OCI-LY1 (cell line): ENCODE results near the gene LIN7B.

Experiments
- H2AFZ ChIP-seq: fragments of 200-600 bp; sonication (generic), shearing (Covaris generic); 2 replicates; pipeline ENCODE4 v1.6.0; 2014; ENCODE audit warnings: antibody characterized with exemption, mild to moderate bottlenecking, low read length
- H3F3A ChIP-seq: fragments of 200-600 bp; sonication (generic), shearing (Covaris generic); 2 replicates; pipeline ENCODE4 v1.6.0; 2014; ENCODE audit warnings: mild to moderate bottlenecking, antibody characterized with exemption, low read length, moderate library complexity; ENCODE audit not compliant: insufficient read depth
- H3K27ac ChIP-seq: fragments of 200-600 bp; sonication (generic); 2 replicates; pipeline ENCODE4 v1.5.1; 2014; ENCODE audit warnings: low read length, mixed run types, mild to moderate bottlenecking, low read depth; ENCODE audit not compliant: poor library complexity, severe bottlenecking
- H3K27me3 ChIP-seq: fragments of 200-600 bp; sonication (generic); 2 replicates; pipeline ENCODE4 v1.6.0; 2014; ENCODE audit warnings: antibody characterized with exemption, mild to moderate bottlenecking, low read length, moderate library complexity; ENCODE audit not compliant: insufficient read depth
- H3K36me3 ChIP-seq: fragments of 200-600 bp; sonication (generic); 2 replicates; pipeline ENCODE4 v1.6.1; 2014; ENCODE audit warnings: mild to moderate bottlenecking, antibody characterized with exemption, low read length, moderate library complexity, mixed read lengths; ENCODE audit not compliant: insufficient read depth
- H3K4me1 ChIP-seq: fragments of 200-600 bp; sonication (generic); 2 replicates; pipeline ENCODE4 v1.5.1; 2014; ENCODE audit warnings: mild to moderate bottlenecking, low read length, moderate library complexity; ENCODE audit not compliant: insufficient read depth, severe bottlenecking
- H3K4me2 ChIP-seq: fragments of 200-600 bp; sonication (generic), shearing (Covaris generic); 2 replicates; pipeline ENCODE4 v1.6.1; 2014; ENCODE audit warnings: low read length
- H3K4me3 ChIP-seq: fragments of 200-600 bp; sonication (generic); 2 replicates; pipeline ENCODE4 v1.5.1; 2014; ENCODE audit warnings: low read length, low read depth, mild to moderate bottlenecking, mixed read lengths; ENCODE audit not compliant: poor library complexity, severe bottlenecking
- H3K79me2 ChIP-seq: fragments of 200-600 bp; shearing (Covaris generic); 2 replicates; pipeline ENCODE4 v1.6.1; 2016; ENCODE audit warnings: mixed run types, low read length, mixed read lengths; ENCODE audit not compliant: insufficient read depth
- H3K9ac ChIP-seq: fragments of 200-600 bp; sonication (generic), shearing (Covaris generic); 2 replicates; pipeline ENCODE4 v1.6.1; 2014; ENCODE audit warnings: mild to moderate bottlenecking, low read length, mixed read lengths
- H3K9me2 ChIP-seq: fragments of 200-600 bp; sonication (generic), shearing (Covaris generic); 2 replicates; pipeline ENCODE4 v1.6.1; 2014; ENCODE audit warnings: low read depth, mild to moderate bottlenecking, low read length, mixed read lengths
- H3K9me3 ChIP-seq: fragments of 200-600 bp; shearing (Covaris generic); 2 replicates; pipeline ENCODE4 v1.6.1; 2014; ENCODE audit warnings: low read length, mixed read lengths
- H4K20me1 ChIP-seq: fragments of 200-600 bp; sonication (generic), shearing (Covaris generic); 2 replicates; pipeline ENCODE4 v1.6.0; 2016; ENCODE audit warnings: mild to moderate bottlenecking, low read length; ENCODE audit not compliant: insufficient read depth
- EZH2 ChIP-seq: fragments of 200-600 bp; sonication (generic), shearing (Covaris generic); IDR thresholded peaks from 2 replicates; pipeline ENCODE4 v1.8.0; 2017; ENCODE audit warnings: borderline replicate concordance, mixed run types, mild to moderate bottlenecking, antibody characterized with exemption, low read length, moderate library complexity, mixed read lengths
- TF ChIP-seq, protein P1 (sequence below): fragments of 200-600 bp; sonication (generic), shearing (Covaris generic); IDR thresholded peaks from 2 replicates; pipeline ENCODE4 v1.5.1; 2017; ENCODE audit warnings: mild to moderate bottlenecking, antibody characterized with exemption, low read length, moderate library complexity, mixed read lengths

The LIN7B gene

DNA sequence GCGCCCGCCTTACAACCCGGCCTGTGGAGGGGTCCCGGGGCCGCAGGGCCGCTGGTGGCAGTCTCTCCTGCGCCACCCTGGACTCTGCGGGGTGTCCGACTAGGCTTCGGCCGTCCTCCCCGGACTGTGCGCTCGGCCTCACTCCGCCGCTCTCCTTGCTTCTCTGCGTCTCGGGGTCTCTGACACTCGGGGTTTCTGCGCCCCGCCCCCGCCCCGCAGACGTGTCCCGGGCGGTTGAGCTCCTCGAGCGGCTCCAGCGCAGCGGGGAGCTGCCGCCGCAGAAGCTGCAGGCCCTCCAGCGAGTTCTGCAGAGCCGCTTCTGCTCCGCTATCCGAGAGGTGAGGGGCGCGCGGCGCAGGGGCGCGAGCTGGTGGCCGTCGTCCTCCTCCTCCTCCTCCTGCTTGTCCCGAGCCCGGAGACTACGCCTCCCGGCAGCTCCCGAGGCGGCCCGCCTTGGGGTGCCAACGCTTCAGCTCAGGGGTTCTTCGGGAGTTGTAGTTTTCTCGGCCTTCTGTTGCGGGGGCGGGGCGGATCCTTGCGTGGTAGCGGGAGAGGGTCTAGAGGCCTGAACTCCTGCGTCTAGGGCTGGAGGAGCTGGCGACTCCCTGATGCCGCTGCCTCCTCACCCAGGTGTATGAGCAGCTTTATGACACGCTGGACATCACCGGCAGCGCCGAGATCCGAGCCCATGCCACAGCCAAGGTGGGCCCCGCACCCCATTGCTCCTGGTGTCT, 627 bp downstream of the LIN7B start:
- TF ChIP-seq, protein P1, sequence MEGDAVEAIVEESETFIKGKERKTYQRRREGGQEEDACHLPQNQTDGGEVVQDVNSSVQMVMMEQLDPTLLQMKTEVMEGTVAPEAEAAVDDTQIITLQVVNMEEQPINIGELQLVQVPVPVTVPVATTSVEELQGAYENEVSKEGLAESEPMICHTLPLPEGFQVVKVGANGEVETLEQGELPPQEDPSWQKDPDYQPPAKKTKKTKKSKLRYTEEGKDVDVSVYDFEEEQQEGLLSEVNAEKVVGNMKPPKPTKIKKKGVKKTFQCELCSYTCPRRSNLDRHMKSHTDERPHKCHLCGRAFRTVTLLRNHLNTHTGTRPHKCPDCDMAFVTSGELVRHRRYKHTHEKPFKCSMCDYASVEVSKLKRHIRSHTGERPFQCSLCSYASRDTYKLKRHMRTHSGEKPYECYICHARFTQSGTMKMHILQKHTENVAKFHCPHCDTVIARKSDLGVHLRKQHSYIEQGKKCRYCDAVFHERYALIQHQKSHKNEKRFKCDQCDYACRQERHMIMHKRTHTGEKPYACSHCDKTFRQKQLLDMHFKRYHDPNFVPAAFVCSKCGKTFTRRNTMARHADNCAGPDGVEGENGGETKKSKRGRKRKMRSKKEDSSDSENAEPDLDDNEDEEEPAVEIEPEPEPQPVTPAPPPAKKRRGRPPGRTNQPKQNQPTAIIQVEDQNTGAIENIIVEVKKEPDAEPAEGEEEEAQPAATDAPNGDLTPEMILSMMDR, result no peak
- TF ChIP-seq EZH2, result no peak
- Histone ChIP-seq H4K20me1 (no peaks in the 10 kb centered on the region), H2AFZ (no peak overlapping the region), H3K36me3 (0 out of 2 replicates have a peak, but pooled peaks cover under 1% of the 10 kb centered on the region), H3K9me3 (no peaks in the 10 kb centered on the region), H3K79me2 (no peaks in the 10 kb centered on the region), H3K27me3 (0 out of 2 replicates have a peak, but pooled peaks cover 2% of the 10 kb centered on the region), H3K9ac (peak overlapping the region; percentile 53; the same call in 1 of the 2 replicates), H3K4me1 (peaks cover 24% of the 10 kb centered on the region), H3F3A (0 out of 2 replicates have a peak, but pooled peaks cover 4% of the 10 kb centered on the region), H3K4me2 (peak overlapping the region; percentile 85), H3K27ac (no peak overlapping the region), H3K9me2 (no peaks in the 10 kb centered on the region), H3K4me3 (peak overlapping the region; percentile 65)

DNA sequence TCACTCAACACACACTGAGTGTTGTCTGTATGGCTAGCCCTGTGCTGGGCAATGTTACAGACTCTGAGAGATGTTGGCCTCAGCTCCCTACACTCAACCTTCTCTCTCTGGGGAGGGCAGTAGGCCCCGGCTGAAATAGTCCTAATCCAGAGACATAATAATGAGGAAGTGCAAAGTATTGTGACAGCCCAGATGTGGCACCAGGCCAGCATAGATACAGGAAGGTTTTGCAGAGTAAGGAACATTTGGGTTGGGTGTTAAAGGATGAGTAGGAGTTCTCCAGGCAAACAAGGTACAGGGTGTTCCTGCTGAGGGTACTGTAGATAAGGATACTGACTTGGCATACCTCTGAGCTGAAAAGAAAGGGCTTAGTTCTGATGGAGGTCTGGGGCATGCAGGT, 2.4 kb downstream of the LIN7B start:
- Histone ChIP-seq H3K36me3 (no peaks in the 10 kb centered on the region), H2AFZ (no peak overlapping the region), H3K9me3 (no peaks in the 10 kb centered on the region), H3K9me2 (no peaks in the 10 kb centered on the region), H3K27ac (no peak overlapping the region), H3F3A (peaks cover 5% of the 10 kb centered on the region; the same call in 1 of the 2 replicates), H4K20me1 (no peaks in the 10 kb centered on the region), H3K4me1 (peaks cover 29% of the 10 kb centered on the region), H3K4me2 (no peak overlapping the region), H3K79me2 (no peaks in the 10 kb centered on the region), H3K27me3 (0 out of 2 replicates have a peak, but pooled peaks cover 7% of the 10 kb centered on the region), H3K9ac (no peak overlapping the region), H3K4me3 (no peak overlapping the region)
- TF ChIP-seq, protein P1, result no peak
- no peak for TF ChIP-seq EZH2

DNA sequence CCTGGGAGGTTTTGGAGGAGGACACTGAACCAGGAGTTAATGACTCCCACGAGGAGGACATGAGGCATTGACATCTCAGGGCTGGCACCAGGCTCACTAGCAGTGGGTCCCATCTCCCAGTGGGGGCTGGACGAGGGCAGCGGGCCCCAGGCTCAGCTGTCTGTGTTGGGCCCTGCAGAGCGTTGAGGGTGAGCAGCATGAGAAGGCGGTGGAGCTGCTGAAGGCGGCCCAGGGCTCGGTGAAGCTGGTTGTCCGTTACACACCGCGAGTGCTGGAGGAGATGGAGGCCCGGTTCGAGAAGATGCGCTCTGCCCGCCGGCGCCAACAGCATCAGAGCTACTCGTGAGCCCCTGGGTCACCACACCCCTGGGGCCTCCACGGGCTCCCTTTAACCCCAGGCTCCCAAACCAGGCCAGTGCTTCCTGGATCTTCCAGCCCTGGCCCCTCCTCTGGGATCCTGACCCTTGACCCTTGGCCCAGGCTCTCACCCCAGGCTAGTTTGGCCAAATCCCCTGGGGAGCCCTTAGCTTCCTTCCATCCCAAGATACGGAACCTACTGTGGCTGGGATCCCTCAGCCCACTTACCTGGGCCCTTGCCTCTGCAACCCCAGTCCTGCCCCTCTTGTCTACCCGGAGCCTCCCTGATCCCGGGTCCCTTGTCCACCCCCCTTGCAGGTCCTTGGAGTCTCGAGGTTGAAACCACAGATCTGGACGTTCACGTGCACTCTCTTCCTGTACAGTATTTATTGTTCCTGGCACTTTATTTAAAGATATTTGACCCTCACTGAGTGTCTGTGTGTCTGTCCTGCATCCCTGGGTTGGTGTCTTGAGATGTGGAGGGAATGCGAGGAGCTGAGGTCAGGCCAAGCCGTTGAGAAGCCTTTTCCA, 3.8 kb downstream of the LIN7B start:
- H2AFZ ChIP-seq, result no peak overlapping the region
- no peaks in the 10 kb centered on the region for H3K36me3 ChIP-seq
- H3K4me3 ChIP-seq, result peak overlapping the region; percentile 73
- H3F3A ChIP-seq, result peaks cover 5% of the 10 kb centered on the region; the same call in 1 of the 2 replicates
- H3K27ac ChIP-seq, result peak overlapping the region; percentile 55
- no peaks in the 10 kb centered on the region for H3K9me3 ChIP-seq
- no peaks in the 10 kb centered on the region for H3K79me2 ChIP-seq
- H4K20me1 ChIP-seq, result no peaks in the 10 kb centered on the region
- peak overlapping the region; percentile 80 for H3K9ac ChIP-seq
- H3K27me3 ChIP-seq, result 0 out of 2 replicates have a peak, but pooled peaks cover 7% of the 10 kb centered on the region
- TF ChIP-seq, protein P1, result no peak
- no peak for TF ChIP-seq EZH2
- peak overlapping the region; percentile 98 for H3K4me2 ChIP-seq
- no peaks in the 10 kb centered on the region for H3K9me2 ChIP-seq
- H3K4me1 ChIP-seq, result peaks cover 29% of the 10 kb centered on the region
